B cell (primary cell): ENCODE results near the gene OR5L2. TPM values are rescaled to one million over a fixed set of nuclear protein-coding genes. Genes with fewer than 3 reads are reported as not detected.

Source experiments
- ATAC-seq: fragments of 200-7000 bp; cut with Tn5 transposase; one replicate; pipeline ENCODE4 v1.10.0; 2021; ENCODE audit warnings: low read depth, mild to moderate bottlenecking, moderate number of reproducible peaks, moderate library complexity
- CTCF ChIA-PET: fragments of 350-600 bp; sonication (Branson Sonifier 250); formaldehyde crosslinking; loops from one replicate; lab custom pipeline; 2021; ENCODE audit warnings: antibody characterized with exemption, inconsistent platforms; lab: Charles Lee
- POLR2A ChIA-PET: fragments of 350-600 bp; sonication (Branson Sonifier 250); formaldehyde crosslinking; loops from one replicate; lab custom pipeline; 2021; ENCODE audit warnings: antibody characterized with exemption; lab: Charles Lee
- DNase-seq: peaks from one replicate; pipeline ENCODE4 v3.0.0; 2013
- H2AFZ ChIP-seq: 2 replicates; pipeline ENCODE4 v1.6.1; 2012; ENCODE audit warnings: mild to moderate bottlenecking, low read depth, low read length; ENCODE audit not compliant: insufficient read depth, poor library complexity, severe bottlenecking
- H3K27ac ChIP-seq, 2 donors: 1 replicate in 1 of 2; 2 replicates in 1 of 2; pipeline ENCODE4 v1.5.1; 2012 to 2013; ENCODE audit warnings: low read length in 2 of 2, mild to moderate bottlenecking in 2 of 2, moderate library complexity in 1 of 2
- H3K27me3 ChIP-seq, 4 experiments: fragments of 200-600 bp in 1 of 4; sonication (generic) in 1 of 4; replicated peaks in 1 of 4; 1 replicate in 2 of 4; 2 replicates in 2 of 4; pipeline versions ENCODE4 v1.6.1 to v1.7.0; 2013 to 2016; ENCODE audit warnings: low read length in 3 of 4, mild to moderate bottlenecking in 2 of 4, mixed read lengths in 1 of 4, moderate library complexity in 1 of 4; ENCODE audit not compliant: insufficient read depth in 4 of 4, control insufficient read depth in 3 of 4; ENCODE audit errors: control extremely low read depth in 1 of 4
- H3K36me3 ChIP-seq, 2 experiments: replicated peaks in 1 of 2; 1 replicate in 1 of 2; 2 replicates in 1 of 2; pipeline versions ENCODE4 v1.6.1 to v1.7.1; 2013; ENCODE audit warnings: low read length in 1 of 2; ENCODE audit not compliant: insufficient read depth in 2 of 2, control insufficient read depth in 1 of 2; ENCODE audit errors: control extremely low read depth in 1 of 2, extremely low read depth in 1 of 2
- H3K4me1 ChIP-seq, 2 donors: fragments of 200-600 bp in 1 of 2; sonication (generic) in 1 of 2; 1 replicate in 1 of 2; 2 replicates in 1 of 2; pipeline versions ENCODE4 v1.5.1 to v1.6.1; 2013 to 2017; ENCODE audit warnings: low read length in 2 of 2; ENCODE audit not compliant: control insufficient read depth in 2 of 2, insufficient read depth in 2 of 2
- H3K4me2 ChIP-seq: replicated peaks from 2 replicates; pipeline ENCODE3; 2012; ENCODE audit warnings: mild to moderate bottlenecking, low read depth, low read length; ENCODE audit not compliant: poor library complexity, severe bottlenecking
- H3K4me3 ChIP-seq, 5 experiments: fragments of 200-600 bp in 1 of 5; sonication (generic) in 1 of 5; 1 replicate in 3 of 5; 2 replicates in 2 of 5; pipeline versions ENCODE4 v1.5.1 to v1.7.0; 2011 to 2016; ENCODE audit warnings: low read length in 4 of 5, mild to moderate bottlenecking in 4 of 5, low read depth in 2 of 5, control low read depth in 1 of 5, moderate library complexity in 1 of 5; ENCODE audit not compliant: insufficient read depth in 1 of 5; ENCODE audit errors: control extremely low read depth in 1 of 5, extremely low read depth in 1 of 5
- H3K79me2 ChIP-seq: fragments of 200-600 bp; sonication (generic); one replicate; pipeline ENCODE4 v1.6.0; 2016; ENCODE audit warnings: low read length; ENCODE audit not compliant: control insufficient read depth, insufficient read depth
- H3K9ac ChIP-seq: fragments of 200-600 bp; sonication (generic); 2 replicates; pipeline ENCODE4 v1.6.1; 2017; ENCODE audit warnings: mild to moderate bottlenecking, low read length, moderate library complexity
- H3K9me3 ChIP-seq, 3 donors: one replicate each; pipeline versions ENCODE4 v1.6.1 to v1.7.1; 2013; ENCODE audit warnings: low read length in 2 of 3; ENCODE audit not compliant: control insufficient read depth in 2 of 3, insufficient read depth in 1 of 3; ENCODE audit errors: control extremely low read depth in 1 of 3
- H4K20me1 ChIP-seq: 2 replicates; pipeline ENCODE4 v1.6.0; 2012; ENCODE audit warnings: mild to moderate bottlenecking, low read length; ENCODE audit not compliant: insufficient read depth, control insufficient read depth, poor library complexity, severe bottlenecking
- H3K27ac Mint-ChIP-seq: one replicate; pipeline ENCODE4 v1.8.0; 2021; ENCODE audit warnings: mixed read lengths
- H3K27me3 Mint-ChIP-seq: one replicate; pipeline ENCODE4 v1.8.0; 2021; ENCODE audit warnings: mixed read lengths
- H3K4me1 Mint-ChIP-seq: one replicate; pipeline ENCODE4 v1.8.0; 2021; ENCODE audit warnings: mixed read lengths
- H3K4me3 Mint-ChIP-seq: one replicate; pipeline ENCODE4 v1.8.0; 2021; ENCODE audit warnings: mixed read lengths
- H3K9me3 Mint-ChIP-seq: one replicate; pipeline ENCODE4 v1.8.0; 2022; ENCODE audit warnings: mixed read lengths; ENCODE audit not compliant: insufficient read depth
- EZH2 ChIP-seq: IDR thresholded peaks from 2 replicates; pipeline ENCODE4 v1.6.1; 2012; ENCODE audit warnings: borderline replicate concordance, low read depth, mild to moderate bottlenecking, moderate library complexity, low read length; ENCODE audit not compliant: insufficient read depth, poor library complexity, severe bottlenecking
- WGBS: methylation state at CpG from one replicate; pipeline ENCODE4 v1.1.5; 2013; ENCODE audit warnings: missing lambda C conversion rate; ENCODE audit not compliant: insufficient coverage; 5-methylcytosine and 5-hydroxymethylcytosine counted together
- intact Hi-C: fragments of 100-400 bp; cut with micrococcal nuclease; formaldehyde crosslinking; loops from one replicate; pipeline ENCODE4 v1.10.0; 2022
- polyA plus RNA-seq: library from polyadenylated mRNA; depleted of rRNA; stranded (reverse); fragments of >200 nt; gene quantifications from 2 replicates; pipeline ENCODE4 v1.2.3, GENCODE V29; 2012
- total RNA-seq, 2 donors: library from RNA; stranded (reverse); fragments of 120-200 nt in 1 of 2; gene quantifications; 1 replicate in 1 of 2; 2 replicates in 1 of 2; pipeline versions ENCODE4 v1.2.3 to v1.2.4, GENCODE V29; 2013 to 2022
- TF ChIP-seq, protein P1 (sequence below): fragments of 200-600 bp; IDR thresholded peaks from one replicate; pipeline ENCODE4 v1.8.0; 2022; ENCODE audit warnings: antibody characterized with exemption, mild to moderate bottlenecking

The OR5L2 gene
- total and polyA plus RNA-seq, 2 donors (not counting 1 experiment from before 2014, with no cell fraction given) = not detected

DNA sequence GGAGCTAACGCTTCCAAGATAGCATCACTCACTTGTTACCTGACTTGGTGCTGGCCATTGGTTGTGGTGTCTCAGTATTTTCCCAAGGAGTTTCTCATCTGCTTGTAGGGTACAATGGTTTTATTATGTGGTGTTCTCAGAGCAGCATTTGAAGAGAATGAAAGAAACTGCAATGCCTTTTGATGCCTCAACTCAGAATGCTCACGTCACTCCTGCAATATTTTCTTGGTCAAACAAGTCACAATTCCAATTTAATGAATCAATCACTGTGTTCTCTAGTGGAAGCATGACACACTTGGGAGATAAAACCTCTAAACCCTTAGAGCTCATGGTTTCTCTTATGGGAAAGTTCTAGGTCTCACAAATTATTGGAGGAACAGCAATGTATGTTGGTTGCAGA lies 33.7 kb upstream of the OR5L2 start:
- POLR2A ChIA-PET = no interaction called here
- Mint-ChIP-seq H3K4me1 (no peaks in the 10 kb centered on the region), H3K27me3 (no peaks in the 10 kb centered on the region), H3K27ac (no peak overlapping the region), H3K4me3 (no peak overlapping the region), H3K9me3 (no peaks in the 10 kb centered on the region)
- DNase-seq = no peak
- no peak for ATAC-seq
- Histone ChIP-seq H3K27me3 (no peaks in the 10 kb centered on the region), H3K4me2 (no peak overlapping the region), H3K79me2 (no peaks in the 10 kb centered on the region), H3K9ac (no peak overlapping the region), H3K4me1 (no peaks in the 10 kb centered on the region), H4K20me1 (no peaks in the 10 kb centered on the region), H3K9me3 (peaks cover 0 to 6% (median 1%) of the 10 kb centered on the region in 3 donors), H2AFZ (no peak overlapping the region), H3K4me3 (no peak overlapping the region), H3K27ac (no peak overlapping the region), H3K36me3 (no peaks in the 10 kb centered on the region)
- TF ChIP-seq, protein P1, sequence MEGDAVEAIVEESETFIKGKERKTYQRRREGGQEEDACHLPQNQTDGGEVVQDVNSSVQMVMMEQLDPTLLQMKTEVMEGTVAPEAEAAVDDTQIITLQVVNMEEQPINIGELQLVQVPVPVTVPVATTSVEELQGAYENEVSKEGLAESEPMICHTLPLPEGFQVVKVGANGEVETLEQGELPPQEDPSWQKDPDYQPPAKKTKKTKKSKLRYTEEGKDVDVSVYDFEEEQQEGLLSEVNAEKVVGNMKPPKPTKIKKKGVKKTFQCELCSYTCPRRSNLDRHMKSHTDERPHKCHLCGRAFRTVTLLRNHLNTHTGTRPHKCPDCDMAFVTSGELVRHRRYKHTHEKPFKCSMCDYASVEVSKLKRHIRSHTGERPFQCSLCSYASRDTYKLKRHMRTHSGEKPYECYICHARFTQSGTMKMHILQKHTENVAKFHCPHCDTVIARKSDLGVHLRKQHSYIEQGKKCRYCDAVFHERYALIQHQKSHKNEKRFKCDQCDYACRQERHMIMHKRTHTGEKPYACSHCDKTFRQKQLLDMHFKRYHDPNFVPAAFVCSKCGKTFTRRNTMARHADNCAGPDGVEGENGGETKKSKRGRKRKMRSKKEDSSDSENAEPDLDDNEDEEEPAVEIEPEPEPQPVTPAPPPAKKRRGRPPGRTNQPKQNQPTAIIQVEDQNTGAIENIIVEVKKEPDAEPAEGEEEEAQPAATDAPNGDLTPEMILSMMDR = no peak
- TF ChIP-seq EZH2 = no peak
- CTCF ChIA-PET = no interaction called here
- 80% methylated on average over 1 of the region's 2 CpGs for WGBS
- intact Hi-C loops = no loop called here

DNA sequence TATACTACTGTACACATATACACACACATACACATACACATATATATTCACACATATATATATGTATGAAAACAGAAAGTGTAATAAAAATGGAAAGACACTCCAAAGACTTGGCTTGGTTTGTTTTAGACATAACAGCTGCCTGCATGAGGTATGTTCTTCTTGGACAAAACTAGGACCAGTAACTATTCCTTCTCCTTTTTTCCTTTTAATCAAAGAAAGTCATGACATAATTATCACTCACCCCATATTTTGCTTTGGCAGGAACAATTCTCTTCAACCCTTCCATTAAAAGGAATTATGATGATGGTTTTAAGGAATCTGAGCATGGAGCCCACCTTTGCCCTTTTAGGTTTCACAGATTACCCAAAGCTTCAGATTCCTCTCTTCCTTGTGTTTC lies 31.8 kb upstream of the OR5L2 start, which contains the start of gene OR5D14:
Gene OR5D14 (plus strand): TSS at position 301 of the 400 bp plus-strand sequence. CDS start 0 bp downstream, at position 301.
- ATAC-seq = no peak
- Mint-ChIP-seq H3K27ac (no peak within 1 kb of the TSS), H3K4me3 (no peak within 1 kb of the TSS), H3K9me3 (no peaks in the 10 kb centered on the region), H3K27me3 (no peaks in the 10 kb centered on the region), H3K4me1 (no peaks in the 10 kb centered on the region)
- ChIA-PET CTCF (no interaction called here), POLR2A (no interaction called here)
- Histone ChIP-seq H2AFZ (no peak within 1 kb of the TSS), H3K9me3 (peaks cover 0 to 6% (median 0%) of the 10 kb centered on the region in 3 donors), H4K20me1 (no peaks in the 10 kb centered on the region), H3K36me3 (no peaks in the 10 kb centered on the region), H3K27me3 (no peaks in the 10 kb centered on the region), H3K4me3 (no peak within 1 kb of the TSS), H3K4me2 (no peak within 1 kb of the TSS), H3K4me1 (no peaks in the 10 kb centered on the region), H3K27ac (no peak within 1 kb of the TSS), H3K9ac (no peak within 1 kb of the TSS), H3K79me2 (no peaks in the 10 kb centered on the region)
- TF ChIP-seq, protein P1 = no peak
- TF ChIP-seq EZH2 = no peak
- no peak for DNase-seq
- intact Hi-C loops = no loop called here
